Measurements from ENCODE around the gene DPF3. TPM values are rescaled to one million over a fixed set of nuclear protein-coding genes. Genes with fewer than 3 reads are reported as not detected.

DPF3 gene
- total and polyA plus RNA-seq, 2 donors (not counting 1 experiment from before 2014, with no cell fraction given) = 7.6 to 13.7 TPM

GRCh38 chr14:72700338-72701236 lies 193.3 kb downstream of the DPF3 start:
- H3K79me2 ChIP-seq (ENCODE audit: control insufficient read depth, insufficient read depth, low read length) = no peaks in the 10 kb centered on the region
- DNase-seq (ENCODE audit: low read depth in 2 of 2) = no peak
- no peaks in the 10 kb centered on the region for H3K9me3 ChIP-seq (ENCODE audit: control insufficient read depth, insufficient read depth, low read depth, low read length)
- no peaks in the 10 kb centered on the region for H3K36me3 ChIP-seq (ENCODE audit: control insufficient read depth, insufficient read depth, low read length)
- no peak overlapping the region for H3K4me2 ChIP-seq (ENCODE audit: extremely low read depth, insufficient read depth, low read length)
- H4K20me1 ChIP-seq (ENCODE audit: control insufficient read depth, extremely low read depth, insufficient read depth, low read length) = no peaks in the 10 kb centered on the region
- H3K9ac ChIP-seq (ENCODE audit: insufficient read depth, low read length) = no peak overlapping the region
- no peak for TF ChIP-seq CTCF (conservative IDR thresholded peaks at IDR 0.05 in 1 of 2, IDR thresholded peaks at IDR 0.05 in 1 of 2; ENCODE audit: low read depth in 1 of 2, low read length in 2 of 2)
- no peak for TF ChIP-seq EZH2 (IDR thresholded peaks at IDR 0.05; ENCODE audit: low read length, missing control alignments)
- H2AFZ ChIP-seq (ENCODE audit: low read length) = no peak overlapping the region
- peaks cover 11% of the 10 kb centered on the region for H3K4me1 ChIP-seq (ENCODE audit: control insufficient read depth, extremely low read depth, insufficient read depth, low read length)
- H3K27ac ChIP-seq (ENCODE audit: insufficient read depth, low read length) = peak overlapping the region; percentile 46
- no peaks in the 10 kb centered on the region for H3K27me3 ChIP-seq (ENCODE audit: control insufficient read depth, insufficient read depth, low read length)
- H3K4me3 ChIP-seq (replicated peaks in 1 of 4; ENCODE audit: control extremely low read depth in 1 of 4, insufficient read depth in 1 of 4, low read depth in 3 of 4, low read length in 4 of 4) = no peak overlapping the region

- peak overlapping the region; percentile 46 for H3K27ac ChIP-seq (ENCODE audit: insufficient read depth, low read length)
- no peak overlapping the region for H3K4me2 ChIP-seq (ENCODE audit: extremely low read depth, insufficient read depth, low read length)
- H3K27me3 ChIP-seq (ENCODE audit: control insufficient read depth, insufficient read depth, low read length) = no peaks in the 10 kb centered on the region
- H3K36me3 ChIP-seq (ENCODE audit: control insufficient read depth, insufficient read depth, low read length) = no peaks in the 10 kb centered on the region
- H4K20me1 ChIP-seq (ENCODE audit: control insufficient read depth, extremely low read depth, insufficient read depth, low read length) = no peaks in the 10 kb centered on the region
- TF ChIP-seq CTCF (conservative IDR thresholded peaks at IDR 0.05 in 1 of 2, IDR thresholded peaks at IDR 0.05 in 1 of 2; ENCODE audit: low read depth in 1 of 2, low read length in 2 of 2) (no peak), EZH2 (IDR thresholded peaks at IDR 0.05; ENCODE audit: low read length, missing control alignments) (no peak)
- H3K9ac ChIP-seq (ENCODE audit: insufficient read depth, low read length) = no peak overlapping the region
- DNase-seq (ENCODE audit: low read depth in 2 of 2) = peak; percentile 62 to 96
- no peak overlapping the region for H3K4me3 ChIP-seq (replicated peaks in 1 of 4; ENCODE audit: control extremely low read depth in 1 of 4, insufficient read depth in 1 of 4, low read depth in 3 of 4, low read length in 4 of 4)
- H3K9me3 ChIP-seq (ENCODE audit: control insufficient read depth, insufficient read depth, low read depth, low read length) = no peaks in the 10 kb centered on the region
- no peaks in the 10 kb centered on the region for H3K79me2 ChIP-seq (ENCODE audit: control insufficient read depth, insufficient read depth, low read length)
- H3K4me1 ChIP-seq (ENCODE audit: control insufficient read depth, extremely low read depth, insufficient read depth, low read length) = peaks cover 11% of the 10 kb centered on the region
- H2AFZ ChIP-seq (ENCODE audit: low read length) = no peak overlapping the region
These were observed 194.0 kb downstream of the DPF3 start for GRCh38 chr14:72699852-72700257.

- no peak for DNase-seq (ENCODE audit: low read depth in 2 of 2)
- no peaks in the 10 kb centered on the region for H3K27me3 ChIP-seq (ENCODE audit: control insufficient read depth, insufficient read depth, low read length)
- H3K36me3 ChIP-seq (ENCODE audit: control insufficient read depth, insufficient read depth, low read length) = no peaks in the 10 kb centered on the region
- no peaks in the 10 kb centered on the region for H4K20me1 ChIP-seq (ENCODE audit: control insufficient read depth, extremely low read depth, insufficient read depth, low read length)
- no peak overlapping the region for H2AFZ ChIP-seq (ENCODE audit: low read length)
- no peak overlapping the region for H3K9ac ChIP-seq (ENCODE audit: insufficient read depth, low read length)
- no peaks in the 10 kb centered on the region for H3K79me2 ChIP-seq (ENCODE audit: control insufficient read depth, insufficient read depth, low read length)
- no peak overlapping the region for H3K4me2 ChIP-seq (ENCODE audit: extremely low read depth, insufficient read depth, low read length)
- no peaks in the 10 kb centered on the region for H3K9me3 ChIP-seq (ENCODE audit: control insufficient read depth, insufficient read depth, low read depth, low read length)
- no peak overlapping the region for H3K27ac ChIP-seq (ENCODE audit: insufficient read depth, low read length)
- TF ChIP-seq EZH2 (IDR thresholded peaks at IDR 0.05; ENCODE audit: low read length, missing control alignments) (no peak), CTCF (conservative IDR thresholded peaks at IDR 0.05 in 1 of 2, IDR thresholded peaks at IDR 0.05 in 1 of 2; ENCODE audit: low read depth in 1 of 2, low read length in 2 of 2) (no peak)
- H3K4me3 ChIP-seq (replicated peaks in 1 of 4; ENCODE audit: control extremely low read depth in 1 of 4, insufficient read depth in 1 of 4, low read depth in 3 of 4, low read length in 4 of 4) = no peak overlapping the region
- peaks cover 11% of the 10 kb centered on the region for H3K4me1 ChIP-seq (ENCODE audit: control insufficient read depth, extremely low read depth, insufficient read depth, low read length)
These were observed 194.5 kb downstream of the DPF3 start for GRCh38 chr14:72699443-72699842.

All from fibroblast of lung (primary cell).